Measurements from ENCODE around the gene TNRC6A. TPM values are rescaled to one million over a fixed set of nuclear protein-coding genes. Genes with fewer than 3 reads are reported as not detected.
"Not testable (repeated sequence)": the region's sequence is repeated elsewhere in the genome, so short reads cannot be mapped to it uniquely, and the experiment has no call there.

The TNRC6A gene
- total RNA-seq, 1 donor from 2014 or later, result 47.1 TPM

DNA sequence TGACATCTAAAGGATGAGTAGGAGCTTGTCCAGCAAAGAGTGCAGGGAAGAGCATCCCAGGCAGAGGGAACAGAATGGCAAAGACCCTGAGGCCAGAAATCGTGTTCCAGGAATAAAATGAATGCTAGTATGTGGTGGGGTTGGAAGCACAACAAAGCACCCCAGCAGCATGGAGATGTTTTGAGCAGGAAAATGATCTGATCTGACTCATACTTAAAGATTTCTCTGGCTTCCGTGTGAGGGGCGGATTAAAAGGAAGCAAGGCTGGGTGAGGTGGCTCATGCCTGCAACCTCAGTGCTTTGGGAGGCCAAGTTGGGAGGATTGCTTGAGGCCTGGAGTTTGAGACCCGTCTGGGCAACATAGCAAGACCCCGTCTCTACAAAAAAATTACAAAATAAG lies 118.6 kb downstream of the TNRC6A start:
- peak; percentile 61 for DNase-seq

DNA sequence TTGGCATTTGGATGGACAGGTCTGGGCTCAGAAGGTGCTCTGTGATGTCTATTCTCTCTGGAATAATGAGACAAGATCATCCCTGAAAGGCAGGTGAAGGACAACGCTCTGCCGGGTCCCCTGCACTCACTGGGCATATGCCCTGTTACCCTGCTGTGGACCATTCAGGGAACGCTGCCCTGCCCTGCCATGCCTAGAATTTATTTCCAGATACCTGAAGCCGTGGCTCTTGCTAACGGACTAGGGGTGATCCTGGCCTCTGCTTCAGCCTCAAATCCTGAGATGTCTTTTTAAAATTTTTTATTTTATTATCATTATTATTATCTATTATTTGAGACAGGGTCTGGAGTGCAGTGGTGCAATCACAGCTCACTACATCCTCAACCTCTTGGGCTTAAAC lies 120.2 kb downstream of the TNRC6A start:
- DNase-seq, result no peak

DNA sequence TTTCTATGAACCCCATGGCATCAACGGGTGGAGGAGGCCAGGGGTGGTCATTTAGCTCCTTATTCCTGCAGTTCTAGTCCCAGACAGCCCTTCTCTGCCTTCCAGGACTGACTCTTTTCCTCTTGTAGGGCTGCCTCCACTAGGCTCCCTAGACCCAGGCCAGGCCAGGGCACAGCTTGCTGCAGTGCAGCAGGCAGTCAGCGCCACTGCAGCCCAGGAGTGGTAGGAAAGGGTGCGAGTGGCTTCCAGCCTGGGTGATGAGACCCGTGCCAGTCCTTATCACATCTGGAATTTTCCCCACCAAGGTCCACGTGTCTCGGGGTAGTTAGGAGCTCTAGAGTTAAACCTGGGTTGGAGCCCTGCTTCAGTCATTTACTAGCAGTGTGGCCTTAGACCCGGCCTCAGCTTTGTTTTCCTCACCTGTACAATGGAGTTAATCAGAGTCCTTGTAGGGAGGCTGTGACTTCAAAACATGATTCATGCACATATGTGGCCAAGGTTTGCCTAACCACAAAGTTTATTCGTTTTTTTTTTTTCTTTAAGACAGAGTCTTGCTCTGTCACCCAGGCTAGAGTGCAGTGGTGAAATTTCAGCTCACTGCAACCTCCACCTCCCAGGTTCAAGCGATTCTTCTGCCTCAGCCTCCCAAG lies 121.0 kb downstream of the TNRC6A start:
- no peak for DNase-seq

DNA sequence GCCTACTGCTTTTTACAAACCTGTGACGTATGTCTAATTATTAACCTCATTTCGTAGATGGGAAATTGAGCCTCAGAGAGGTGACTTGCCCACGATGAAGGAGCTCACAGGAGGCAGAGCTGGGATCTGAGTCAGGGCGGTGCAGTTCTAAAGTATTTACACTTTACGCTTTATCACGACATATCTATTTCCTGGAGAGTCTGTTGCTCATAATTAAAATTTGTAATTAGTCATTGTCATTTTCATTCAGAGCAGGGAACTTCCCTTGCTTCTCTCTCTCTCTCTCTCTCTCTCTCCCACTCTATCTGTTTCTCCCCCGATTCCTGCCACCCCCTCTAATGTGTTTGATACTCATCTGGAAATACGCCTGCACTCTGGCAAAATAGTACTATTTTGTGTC lies 122.2 kb downstream of the TNRC6A start:
- peak; percentile 34 for DNase-seq

DNA sequence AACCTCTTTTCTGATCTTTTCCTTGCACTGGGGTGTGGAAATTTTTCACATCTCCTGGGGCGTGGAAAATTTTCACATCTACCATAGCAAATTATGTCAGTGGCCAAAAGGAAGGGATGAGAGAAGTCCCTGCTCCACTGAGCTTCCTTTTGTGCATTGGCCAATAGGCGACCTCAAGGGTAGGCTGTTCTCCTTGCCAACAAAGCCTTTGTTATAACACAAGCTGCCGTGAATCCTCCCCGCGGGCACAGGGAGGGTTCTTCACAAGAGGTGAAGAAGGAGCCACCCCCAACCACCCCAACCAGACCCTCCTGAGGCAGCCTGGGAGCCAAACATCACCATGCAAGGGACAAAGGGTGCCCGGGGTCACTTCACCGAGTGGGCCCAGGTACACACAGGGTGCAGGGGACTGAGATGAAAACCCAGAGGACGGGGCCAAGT lies 122.8 kb downstream of the TNRC6A start:
- DNase-seq, result no peak

DNA sequence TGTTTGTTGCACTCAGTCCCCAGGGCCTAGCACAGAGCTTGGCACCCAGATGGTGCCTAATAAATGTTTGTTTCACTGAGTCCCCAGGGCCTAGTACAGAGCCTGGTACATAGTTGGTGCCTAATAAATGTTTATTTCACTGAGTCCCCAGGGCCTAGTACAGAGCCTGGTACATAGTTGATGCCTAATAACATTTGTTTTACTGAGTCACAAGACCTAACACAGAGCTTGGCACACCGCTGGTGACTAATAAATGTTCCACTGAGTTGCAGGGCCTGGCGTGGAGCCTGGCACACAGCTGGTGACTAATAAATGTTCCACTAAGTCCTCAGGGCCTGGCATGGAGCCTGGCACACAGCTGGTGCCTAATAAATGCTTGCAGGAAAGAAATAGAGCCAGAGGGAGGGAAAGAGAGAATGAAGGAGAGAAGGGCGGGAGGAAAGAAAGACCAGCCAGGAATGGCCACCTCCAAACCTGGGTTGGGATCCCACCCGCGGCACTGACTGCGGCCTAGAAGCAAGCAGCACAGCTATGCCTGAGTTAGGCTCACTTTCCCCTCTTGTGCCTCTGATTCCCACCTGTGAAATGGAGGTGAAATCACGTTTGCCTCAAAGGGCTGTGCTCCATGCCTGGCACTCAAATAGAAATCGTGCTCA lies 123.8 kb downstream of the TNRC6A start:
- DNase-seq, result no peak

DNA sequence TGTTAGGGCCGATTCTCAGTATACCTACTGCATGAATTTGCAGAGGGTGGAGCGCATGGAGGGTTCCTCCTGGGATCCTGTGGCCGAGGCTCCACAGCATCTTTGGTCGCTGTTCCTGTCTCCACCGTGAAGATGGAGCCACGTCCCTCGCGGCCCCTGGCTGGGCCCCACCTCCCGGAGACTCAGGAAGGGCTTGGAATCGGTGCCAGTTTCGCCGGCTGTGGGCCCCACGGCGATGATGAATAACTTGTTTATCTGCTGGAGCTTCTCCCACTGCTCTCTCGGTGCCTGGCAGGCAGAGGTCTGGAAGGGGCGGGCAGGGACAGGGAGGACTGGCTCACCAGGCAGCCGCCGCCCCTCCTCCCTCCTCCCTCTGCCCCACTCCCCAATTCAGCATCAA lies 124.4 kb downstream of the TNRC6A start:
- DNase-seq, result peak; percentile 50

DNA sequence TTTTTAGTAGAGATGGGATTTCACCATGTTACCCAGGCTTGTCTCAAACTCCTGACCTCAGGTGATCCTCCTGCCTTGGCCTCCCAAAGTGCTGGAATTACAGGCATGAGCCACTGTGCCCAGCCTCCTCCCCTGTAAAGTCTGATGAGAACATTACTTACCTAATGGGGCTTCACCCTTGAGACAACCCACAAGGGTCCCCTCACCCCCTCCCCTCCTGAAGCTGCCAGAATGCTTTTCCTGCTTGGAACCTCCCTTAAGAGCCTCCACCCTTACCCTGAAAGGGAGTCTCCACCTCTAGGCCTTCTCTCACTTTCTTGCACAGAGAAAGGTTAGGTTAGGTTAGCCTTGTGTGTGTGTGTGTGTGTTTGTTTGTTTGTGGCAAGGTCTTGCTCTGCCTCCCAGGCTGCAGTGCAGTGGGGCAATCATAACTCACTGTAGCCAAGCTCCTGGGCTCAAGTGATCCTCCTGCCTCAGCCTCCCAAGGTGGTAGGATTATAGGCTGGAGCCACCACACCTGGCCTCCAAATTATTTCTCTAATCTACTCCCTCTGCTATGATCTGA lies 125.2 kb downstream of the TNRC6A start:
- no peak for DNase-seq

DNA sequence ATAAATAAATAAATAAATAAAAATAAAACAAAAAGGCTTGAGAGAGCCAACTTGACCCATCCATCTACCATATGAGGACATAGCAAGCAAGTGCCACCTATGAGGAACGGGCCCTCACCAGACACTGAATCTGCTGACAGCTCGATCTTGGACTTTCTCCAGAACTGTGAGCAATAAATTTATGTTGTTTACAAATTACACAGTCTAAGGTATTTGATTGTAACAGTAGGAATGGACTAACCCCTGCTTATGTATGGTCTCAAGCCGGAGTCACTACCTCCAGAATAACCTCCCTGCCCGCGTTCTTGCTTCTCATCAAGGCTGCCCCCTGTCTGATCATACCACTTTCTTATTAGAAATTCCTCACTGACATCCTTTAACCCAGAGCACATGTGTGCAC lies 126.2 kb downstream of the TNRC6A start:
- no peak for DNase-seq

DNA sequence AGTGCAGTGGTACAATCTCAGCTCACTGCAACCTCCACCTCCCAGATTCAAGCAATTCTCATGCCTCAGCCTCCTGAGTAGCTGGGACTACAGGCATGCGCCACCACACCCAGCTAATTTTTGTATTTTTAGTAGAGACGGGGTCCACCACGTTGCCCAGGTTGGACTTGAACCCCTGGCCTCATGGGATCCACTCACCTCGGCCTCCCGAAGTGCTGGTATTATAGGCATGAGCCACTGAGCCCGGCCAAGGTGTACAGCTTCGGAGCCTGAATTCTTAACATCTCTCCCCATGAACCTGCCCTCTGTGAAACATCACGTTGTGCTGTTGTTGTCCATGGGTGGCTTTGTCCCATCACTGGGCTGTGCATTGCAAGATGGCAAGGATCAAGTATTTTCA lies 127.4 kb downstream of the TNRC6A start:
- not testable (repeated sequence) for DNase-seq

DNA sequence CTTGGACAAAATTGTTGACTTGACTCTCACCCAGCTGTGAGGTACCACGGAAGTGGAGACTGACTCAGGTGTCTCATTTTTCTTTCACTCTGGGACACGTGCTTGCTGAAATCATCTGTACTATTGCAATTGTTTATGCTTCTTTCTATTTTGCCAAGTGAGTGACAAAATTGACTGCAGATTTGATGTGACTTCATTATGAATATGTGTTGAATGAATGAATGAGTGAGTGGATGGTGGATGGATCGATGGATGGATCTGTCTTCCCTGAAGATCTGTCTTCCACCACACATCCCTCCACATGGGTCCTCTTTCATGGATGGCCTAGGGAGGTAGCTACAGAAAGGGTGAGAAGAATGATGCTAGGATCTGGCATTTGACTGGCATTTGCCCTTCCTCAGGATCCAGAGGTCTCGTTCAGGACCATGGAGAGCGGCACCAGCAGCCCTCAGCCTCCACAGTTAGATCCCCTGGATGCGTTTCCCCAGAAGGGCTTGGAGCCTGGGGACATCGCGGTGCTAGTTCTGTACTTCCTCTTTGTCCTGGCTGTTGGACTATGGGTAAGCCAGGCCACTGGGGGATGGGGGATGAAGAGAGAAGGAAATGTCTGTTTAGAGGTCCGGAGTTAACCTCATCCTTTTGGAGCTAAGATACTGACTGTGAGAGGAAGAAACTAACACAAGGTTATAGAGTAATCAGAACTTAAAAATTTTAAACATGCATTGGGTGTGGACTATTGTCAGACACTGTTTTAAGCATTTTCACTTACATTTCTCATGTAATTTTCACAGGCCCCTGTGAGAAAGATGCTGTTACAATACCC lies 129.0 kb downstream of the TNRC6A start:
- DNase-seq, result peak; percentile 78

DNA sequence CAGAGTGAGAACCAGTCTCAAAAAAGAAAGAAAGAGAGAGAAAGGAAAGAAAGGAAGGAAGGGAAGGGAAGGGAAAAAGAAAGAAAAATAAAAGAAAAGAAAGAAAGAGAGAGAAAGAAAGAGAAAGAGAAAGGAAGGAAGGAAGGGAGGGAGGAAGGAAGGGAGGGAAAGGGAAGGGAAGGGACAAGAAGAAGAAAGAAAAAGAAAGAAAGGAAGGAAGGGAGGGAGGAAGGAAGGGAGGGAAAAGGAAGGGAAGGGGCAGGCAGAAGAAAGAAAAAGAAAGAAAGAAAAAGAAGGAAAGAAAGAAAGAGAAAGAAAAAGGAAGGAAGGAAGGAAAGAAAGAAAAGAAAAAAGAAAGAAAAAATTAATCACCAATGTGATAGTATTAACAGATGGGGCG lies 132.0 kb downstream of the TNRC6A start:
- no peak for DNase-seq

DNA sequence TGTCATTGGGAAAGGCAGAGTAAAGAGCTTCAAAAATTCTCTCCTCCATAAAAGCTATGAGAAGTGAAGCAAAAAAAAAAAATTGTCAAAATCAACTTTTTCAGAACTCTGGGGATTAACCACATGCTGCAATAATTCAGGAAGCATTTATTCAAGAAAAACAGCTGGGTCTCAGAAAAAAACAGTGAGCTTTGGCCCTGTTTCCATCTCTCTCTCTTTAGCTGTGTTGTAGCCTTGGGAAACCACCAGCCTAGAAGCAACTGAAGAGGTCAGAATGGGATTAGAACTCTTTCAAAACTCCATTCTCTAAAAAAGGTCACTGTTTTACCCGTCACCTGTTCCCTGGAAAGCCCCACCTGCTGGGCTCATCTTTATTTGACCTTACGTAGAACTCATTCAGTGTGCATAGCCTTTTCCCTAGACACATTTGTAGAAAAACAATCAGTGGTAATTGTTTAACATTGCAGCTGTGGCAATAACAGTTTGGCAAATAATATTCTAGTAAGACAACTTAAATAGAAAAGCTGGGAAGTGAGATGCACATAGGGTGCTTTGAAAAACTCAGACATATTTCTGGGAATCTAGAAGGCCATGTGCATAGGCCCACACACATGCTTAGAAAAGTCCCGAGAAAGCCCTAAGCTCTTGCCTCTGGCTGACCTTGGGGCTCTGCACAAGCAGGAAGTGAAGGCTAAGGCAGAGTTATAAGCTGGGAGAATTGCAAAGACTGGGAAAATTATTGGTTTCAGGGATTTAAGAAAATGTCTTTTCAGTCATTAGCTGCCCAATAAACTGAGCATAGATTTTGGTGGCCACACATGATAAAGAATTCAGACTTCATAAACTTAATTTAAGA lies 134.4 kb downstream of the TNRC6A start:
- no peak for DNase-seq

DNA sequence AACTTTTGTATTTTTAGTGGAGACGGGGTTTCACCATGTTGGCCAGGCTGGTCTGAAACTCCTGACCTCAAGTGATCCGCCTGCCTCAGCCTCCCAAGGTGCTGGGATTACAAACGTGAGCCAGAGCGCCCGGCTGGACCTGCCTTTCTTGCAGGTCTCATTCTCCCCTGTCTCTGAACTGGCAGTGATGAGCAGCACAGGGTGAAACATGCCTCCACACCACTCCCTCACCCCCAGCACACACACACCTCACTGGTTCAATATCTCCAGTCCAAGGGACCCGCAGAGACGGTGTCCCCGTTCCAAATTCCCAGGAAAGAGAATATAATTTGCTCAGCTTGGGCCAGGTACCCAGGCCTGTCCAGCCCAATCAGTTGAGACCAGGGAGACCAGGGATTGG lies 139.6 kb downstream of the TNRC6A start:
- DNase-seq, result no peak

DNA sequence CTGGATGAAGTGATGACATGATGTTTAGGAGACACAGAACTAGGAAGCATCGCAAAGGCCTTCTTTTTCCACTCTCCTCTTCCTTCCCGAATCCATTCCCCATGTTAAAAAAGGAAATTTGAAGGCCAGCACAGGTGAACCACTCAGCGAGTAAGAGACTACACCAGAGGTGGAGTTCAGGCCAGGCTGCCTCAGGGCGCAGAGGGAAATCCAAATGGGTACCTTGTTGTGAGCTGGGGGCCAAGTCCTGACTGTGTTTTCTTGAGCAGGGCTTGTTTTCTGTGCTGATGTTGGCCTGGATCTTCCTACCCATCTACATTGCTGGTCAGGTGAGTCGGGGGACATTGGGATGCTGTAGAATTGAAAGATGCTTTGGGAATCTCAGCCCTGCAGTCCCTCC lies 142.4 kb downstream of the TNRC6A start:
- DNase-seq, result no peak

DNA sequence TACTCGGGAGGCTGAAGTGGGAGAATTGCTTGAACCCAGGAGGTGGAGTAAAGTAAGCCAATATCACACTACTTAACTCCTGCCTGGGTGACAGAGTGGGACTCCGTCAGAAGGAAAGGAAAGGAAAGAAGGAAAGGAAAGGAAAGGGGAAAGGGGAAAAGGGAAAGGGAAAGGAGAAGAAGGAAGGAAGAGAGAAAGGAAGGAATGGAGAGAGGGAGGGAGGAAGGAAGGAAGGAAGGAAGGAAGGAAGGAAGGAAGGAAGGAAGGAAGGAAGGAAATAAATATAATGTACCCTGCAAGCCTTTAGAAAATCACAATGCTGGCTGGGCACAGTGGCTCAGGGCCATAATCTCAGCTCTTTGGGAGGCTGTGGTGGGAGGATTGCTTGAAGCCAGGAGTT lies 143.6 kb downstream of the TNRC6A start:
- no peak for DNase-seq

DNA sequence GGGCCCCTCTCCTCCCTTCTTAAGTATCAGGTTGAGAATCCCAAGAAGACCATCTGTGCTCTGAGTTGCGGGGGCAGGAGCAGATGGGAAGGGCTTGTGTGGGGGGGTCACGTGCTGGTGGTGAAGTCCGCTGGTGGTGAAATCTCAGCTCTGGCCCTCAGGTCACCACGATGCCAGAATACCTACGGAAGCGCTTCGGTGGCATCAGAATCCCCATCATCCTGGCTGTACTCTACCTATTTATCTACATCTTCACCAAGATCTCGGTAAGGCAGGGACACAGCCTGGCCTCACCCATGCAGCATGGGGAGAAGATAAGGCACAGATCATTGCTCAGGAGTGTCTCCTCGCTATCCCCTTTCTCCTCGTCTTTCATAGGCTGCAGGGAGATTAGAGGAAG lies 146.0 kb downstream of the TNRC6A start:
- no peak for DNase-seq

Other genes with a start within 250 kb of the TNRC6A start
- gene RBBP6, start 190.1 kb upstream of the TNRC6A start, total RNA-seq, result 21.2 and 27.4 TPM in 2 replicates
- 0.05 and 0.17 TPM in 2 replicates for gene SLC5A11, start 116.3 kb downstream of the TNRC6A start, total RNA-seq

Data from dermis blood vessel endothelial cell (primary cell).